ENCODE data around the gene ACOX3. TPM values are rescaled to one million over a fixed set of nuclear protein-coding genes. Genes with fewer than 3 reads are reported as not detected.

The ACOX3 gene
- total RNA-seq, 1 donor from 2014 or later = 34.0 TPM

DNA sequence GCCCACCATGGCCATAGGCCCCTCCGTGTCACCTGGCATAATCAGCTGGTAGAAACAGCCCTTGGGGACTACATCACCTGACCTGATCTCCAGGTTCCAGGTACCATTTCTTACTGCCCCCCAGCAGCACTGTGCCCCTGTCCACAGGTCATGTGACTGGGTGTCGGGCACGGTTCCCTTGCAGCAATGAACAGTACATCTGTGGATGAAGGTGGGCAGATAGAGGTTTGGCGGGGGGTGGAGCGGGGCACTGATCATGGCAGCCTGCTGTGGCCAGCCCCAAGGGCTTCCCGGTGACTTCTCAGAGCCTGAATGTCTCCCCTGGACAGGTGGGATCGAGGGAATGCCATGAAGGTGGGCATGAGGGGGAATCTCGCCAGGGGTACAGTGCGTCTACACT lies 37.8 kb upstream of the ACOX3 start:
- TF ChIP-seq CTCF (conservative IDR thresholded peaks at IDR 0.05) = no peak
- no peak for DNase-seq (ENCODE audit: extremely low spot score, unreplicated experiment)
- Mint-ChIP-seq H3K27ac (no peak overlapping the region), H3K36me3 (peaks cover 6% of the 10 kb centered on the region), H3K4me1 (ENCODE audit: unreplicated experiment) (no peaks in the 10 kb centered on the region), H3K4me3 (no peak overlapping the region), H3K27me3 (no peaks in the 10 kb centered on the region), H3K9me3 (no peaks in the 10 kb centered on the region)

DNA sequence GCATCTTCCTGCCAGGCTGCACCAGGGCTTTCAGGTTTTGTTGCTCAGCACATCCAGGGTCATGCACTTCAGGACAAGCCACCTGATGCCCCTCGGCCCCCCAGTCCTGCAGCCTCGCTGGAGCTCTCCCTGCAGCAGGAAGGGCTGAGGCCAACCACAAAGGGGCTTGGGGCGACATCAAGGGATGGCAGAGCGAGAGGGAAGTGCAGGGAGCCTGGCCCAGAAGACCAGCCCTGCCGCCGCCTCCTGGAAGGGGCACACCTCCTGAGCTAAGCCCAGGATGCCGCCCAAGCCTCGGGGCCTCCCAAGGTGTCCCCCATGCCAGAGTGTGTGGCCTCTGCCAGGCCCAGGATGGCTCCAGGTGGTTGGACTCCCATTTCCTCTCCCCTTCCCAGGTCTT lies 37.2 kb upstream of the ACOX3 start:
- H3K4me1 Mint-ChIP-seq (ENCODE audit: unreplicated experiment) = no peaks in the 10 kb centered on the region
- H3K27ac Mint-ChIP-seq = no peak overlapping the region
- H3K9me3 Mint-ChIP-seq = no peaks in the 10 kb centered on the region
- no peak for TF ChIP-seq CTCF (conservative IDR thresholded peaks at IDR 0.05)
- no peak overlapping the region for H3K4me3 Mint-ChIP-seq
- no peaks in the 10 kb centered on the region for H3K27me3 Mint-ChIP-seq
- no peak for DNase-seq (ENCODE audit: extremely low spot score, unreplicated experiment)
- peaks cover 6% of the 10 kb centered on the region for H3K36me3 Mint-ChIP-seq

DNA sequence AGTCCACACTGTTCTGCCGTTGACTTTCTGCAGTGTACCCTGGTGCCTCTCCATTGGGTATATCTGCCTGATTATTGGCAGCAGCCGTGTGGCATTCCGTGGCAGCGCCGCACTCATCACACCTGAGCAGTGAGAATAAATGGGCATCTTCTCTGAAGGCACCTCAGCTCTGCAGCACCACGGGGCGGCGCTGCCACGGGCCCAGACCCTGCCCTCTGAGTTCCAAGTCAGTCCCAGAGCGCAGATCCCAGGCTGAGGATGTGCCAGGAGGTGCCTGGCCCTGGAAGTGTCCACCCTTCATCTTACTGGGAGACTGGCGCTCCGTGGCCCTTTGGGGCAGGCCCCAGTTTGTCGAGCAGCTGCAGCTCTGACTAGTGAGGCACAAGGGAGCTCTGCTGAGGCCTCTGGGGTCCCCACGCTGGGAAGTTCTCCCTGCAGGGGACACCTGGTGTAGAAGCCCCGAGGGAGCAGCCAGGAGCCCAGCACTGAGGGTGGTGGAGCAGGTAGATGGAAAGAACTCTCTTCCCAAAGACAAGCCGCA lies 36.6 kb upstream of the ACOX3 start:
- H3K4me3 Mint-ChIP-seq = no peak overlapping the region
- no peak for DNase-seq (ENCODE audit: extremely low spot score, unreplicated experiment)

DNA sequence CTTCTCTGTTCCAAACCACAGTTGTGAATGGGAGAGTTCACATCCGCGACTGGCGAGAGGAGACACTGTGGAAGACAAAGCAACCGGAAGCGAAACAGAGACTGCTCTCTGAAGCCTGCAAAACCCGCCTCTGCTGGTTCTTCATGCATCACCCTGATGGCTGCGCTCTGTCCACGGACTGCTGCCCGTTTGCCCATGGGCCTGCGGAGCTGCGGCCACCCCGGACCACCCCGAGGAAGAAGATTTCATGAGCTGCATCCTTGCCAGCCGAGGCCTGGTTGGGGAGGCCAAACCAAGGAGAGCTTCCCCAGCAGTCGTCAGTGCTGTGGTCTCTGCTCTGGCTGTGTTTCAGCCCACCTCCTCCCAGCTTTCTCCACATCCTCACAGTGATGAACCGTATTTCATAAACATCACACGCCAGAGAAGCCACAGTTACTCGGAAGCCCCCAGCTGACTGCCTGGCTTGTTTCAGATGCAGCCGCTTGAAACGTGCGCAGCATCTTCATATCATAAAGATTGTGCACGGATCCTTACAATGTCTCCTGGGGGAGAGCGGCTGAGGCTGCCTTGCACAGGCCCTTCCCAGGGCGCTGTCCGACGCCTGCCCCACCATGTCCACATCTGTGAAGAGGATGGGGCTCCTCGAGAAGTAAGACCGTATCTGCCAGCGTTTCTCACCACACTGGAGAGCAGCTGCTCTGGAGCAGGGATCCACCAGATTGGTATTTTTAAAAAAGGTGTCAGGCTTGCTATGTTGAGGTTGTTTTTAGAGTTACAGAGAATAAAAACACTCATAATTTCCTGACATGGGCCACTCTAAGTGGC lies 35.4 kb upstream of the ACOX3 start:
- TF ChIP-seq CTCF (conservative IDR thresholded peaks at IDR 0.05) = no peak

More for the DNA sequence above, 36.6 kb upstream of the ACOX3 start:
- Mint-ChIP-seq H3K27ac (no peak overlapping the region), H3K27me3 (no peaks in the 10 kb centered on the region), H3K9me3 (no peaks in the 10 kb centered on the region), H3K36me3 (peaks cover 6% of the 10 kb centered on the region), H3K4me1 (ENCODE audit: unreplicated experiment) (peaks cover 1% of the 10 kb centered on the region)
- TF ChIP-seq CTCF (conservative IDR thresholded peaks at IDR 0.05) = no peak

GRCh38 chr4:8474856-8475255 lies 34.3 kb upstream of the ACOX3 start:
- H3K36me3 Mint-ChIP-seq = peaks cover 6% of the 10 kb centered on the region
- DNase-seq (ENCODE audit: extremely low spot score, unreplicated experiment) = no peak
- H3K27me3 Mint-ChIP-seq = no peaks in the 10 kb centered on the region
- H3K9me3 Mint-ChIP-seq = no peaks in the 10 kb centered on the region
- H3K4me3 Mint-ChIP-seq = no peak overlapping the region
- no peak for TF ChIP-seq CTCF (conservative IDR thresholded peaks at IDR 0.05)
- H3K4me1 Mint-ChIP-seq (ENCODE audit: unreplicated experiment) = peaks cover 7% of the 10 kb centered on the region
- no peak overlapping the region for H3K27ac Mint-ChIP-seq

More for the DNA sequence above, 35.4 kb upstream of the ACOX3 start:
- H3K27ac Mint-ChIP-seq = peak overlapping the region; percentile 56
- peaks cover 6% of the 10 kb centered on the region for H3K36me3 Mint-ChIP-seq
- no peak for DNase-seq (ENCODE audit: extremely low spot score, unreplicated experiment)
- peaks cover 7% of the 10 kb centered on the region for H3K4me1 Mint-ChIP-seq (ENCODE audit: unreplicated experiment)
- no peaks in the 10 kb centered on the region for H3K27me3 Mint-ChIP-seq
- H3K4me3 Mint-ChIP-seq = no peak overlapping the region
- no peaks in the 10 kb centered on the region for H3K9me3 Mint-ChIP-seq
